HG03342 (cell line): ENCODE data around the gene PRRT1B.
"Not testable (repeated sequence)": the region's sequence is repeated elsewhere in the genome, so short reads cannot be mapped to it uniquely, and the experiment has no call there.

Experiments used
- ATAC-seq: cut with Tn5 transposase; IDR thresholded peaks from one replicate; pipeline ENCODE4 v1.9.1; 2021; ENCODE audit warnings: mild to moderate bottlenecking, moderate library complexity; ENCODE audit not compliant: unreplicated experiment

PRRT1B gene

GRCh38 chr9:131549186-131549585, 3.9 kb downstream of the PRRT1B start:
- ATAC-seq: not testable (repeated sequence)

- not testable (repeated sequence) for ATAC-seq
Measured at GRCh38 chr9:131550465-131550864, 5.1 kb downstream of the PRRT1B start.

GRCh38 chr9:131552030-131552429, 6.7 kb downstream of the PRRT1B start:
- ATAC-seq: no peak

- no peak for ATAC-seq
Measured at GRCh38 chr9:131554087-131554842, 8.9 kb downstream of the PRRT1B start.

- no peak for ATAC-seq
Measured at GRCh38 chr9:131554843-131555351, 9.6 kb downstream of the PRRT1B start.

GRCh38 chr9:131555841-131556673, 10.7 kb downstream of the PRRT1B start:
- no peak for ATAC-seq

GRCh38 chr9:131557855-131558548, 12.7 kb downstream of the PRRT1B start:
- no peak for ATAC-seq

- no peak for ATAC-seq
Measured at GRCh38 chr9:131559421-131560000, 14.2 kb downstream of the PRRT1B start.

- no peak for ATAC-seq
Measured at GRCh38 chr9:131562032-131562959, 17.0 kb downstream of the PRRT1B start.

GRCh38 chr9:131565369-131565768, 20.0 kb downstream of the PRRT1B start:
- ATAC-seq: no peak

GRCh38 chr9:131566158-131566557, 20.8 kb downstream of the PRRT1B start:
- ATAC-seq: no peak

GRCh38 chr9:131567910-131568309, 22.6 kb downstream of the PRRT1B start:
- ATAC-seq: no peak

GRCh38 chr9:131574730-131575640, 29.7 kb downstream of the PRRT1B start:
- no peak for ATAC-seq

GRCh38 chr9:131575946-131576853, 30.9 kb downstream of the PRRT1B start:
- ATAC-seq: no peak

- no peak for ATAC-seq
Measured at GRCh38 chr9:131577005-131578000, 32.0 kb downstream of the PRRT1B start.

- ATAC-seq: no peak
Measured at GRCh38 chr9:131578021-131578420, 32.7 kb downstream of the PRRT1B start.
